Skeletal muscle satellite cell (primary cell): ENCODE data around the gene NHSL2. TPM values are rescaled to one million over a fixed set of nuclear protein-coding genes. Genes with fewer than 3 reads are reported as not detected.

Source experiments
- H3K27me3 ChIP-seq: 2 replicates; pipeline ENCODE4 v1.7.0; 2013; ENCODE audit warnings: low read length; ENCODE audit not compliant: control insufficient read depth, insufficient read depth
- H3K36me3 ChIP-seq: 2 replicates; pipeline ENCODE4 v1.7.0; 2013; ENCODE audit warnings: mild to moderate bottlenecking, control low read depth, low read length; ENCODE audit not compliant: insufficient read depth
- H3K4me1 ChIP-seq: 2 replicates; pipeline ENCODE4 v1.7.0; 2013; ENCODE audit warnings: low read length; ENCODE audit not compliant: control insufficient read depth, insufficient read depth
- H3K4me2 ChIP-seq: 2 replicates; pipeline ENCODE4 v1.7.0; 2013; ENCODE audit warnings: mild to moderate bottlenecking, low read length
- H3K4me3 ChIP-seq: 2 replicates; pipeline ENCODE4 v1.7.0; 2013; ENCODE audit warnings: low read length
- H3K9ac ChIP-seq: 2 replicates; pipeline ENCODE4 v1.7.0; 2013; ENCODE audit warnings: mild to moderate bottlenecking, low read depth, low read length, moderate library complexity
- H3K9me3 ChIP-seq: replicated peaks from 2 replicates; pipeline ENCODE4 v1.7.0; 2013; ENCODE audit warnings: mild to moderate bottlenecking, control low read depth, low read length
- small RNA-seq: library from RNA; depleted of rRNA; stranded (forward); fragments of <200 nt; gene quantifications from one replicate; pipeline ENCODE3, GENCODE V24; 2012

Gene NHSL2

DNA sequence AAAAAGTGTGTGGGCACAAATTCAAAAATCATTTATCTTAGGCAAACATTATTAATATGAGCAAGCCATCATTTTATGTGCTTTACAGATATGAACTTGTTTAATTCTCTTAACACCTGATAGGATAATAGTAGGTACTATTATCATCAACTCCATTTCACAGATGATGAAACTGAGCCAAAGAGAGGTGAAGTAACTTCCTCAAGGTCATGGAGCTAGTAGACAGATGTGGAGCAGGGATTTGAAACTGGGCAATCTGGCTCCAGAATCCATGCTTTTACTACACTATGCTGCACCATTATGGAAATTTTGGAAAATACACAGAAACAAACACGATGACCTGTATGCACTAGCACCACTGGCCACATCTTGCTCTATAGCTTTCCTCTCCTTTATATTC, 269.9 kb downstream of the NHSL2 start:
- peak overlapping the region; percentile 76 for H3K4me2 ChIP-seq
- H3K27me3 ChIP-seq, result no peaks in the 10 kb centered on the region
- peak overlapping the region; percentile 90 for H3K4me3 ChIP-seq
- H3K4me1 ChIP-seq, result peaks cover 12% of the 10 kb centered on the region
- H3K9ac ChIP-seq, result peak overlapping the region; percentile 92
- H3K9me3 ChIP-seq, result no peaks in the 10 kb centered on the region
- H3K36me3 ChIP-seq, result no peaks in the 10 kb centered on the region

DNA sequence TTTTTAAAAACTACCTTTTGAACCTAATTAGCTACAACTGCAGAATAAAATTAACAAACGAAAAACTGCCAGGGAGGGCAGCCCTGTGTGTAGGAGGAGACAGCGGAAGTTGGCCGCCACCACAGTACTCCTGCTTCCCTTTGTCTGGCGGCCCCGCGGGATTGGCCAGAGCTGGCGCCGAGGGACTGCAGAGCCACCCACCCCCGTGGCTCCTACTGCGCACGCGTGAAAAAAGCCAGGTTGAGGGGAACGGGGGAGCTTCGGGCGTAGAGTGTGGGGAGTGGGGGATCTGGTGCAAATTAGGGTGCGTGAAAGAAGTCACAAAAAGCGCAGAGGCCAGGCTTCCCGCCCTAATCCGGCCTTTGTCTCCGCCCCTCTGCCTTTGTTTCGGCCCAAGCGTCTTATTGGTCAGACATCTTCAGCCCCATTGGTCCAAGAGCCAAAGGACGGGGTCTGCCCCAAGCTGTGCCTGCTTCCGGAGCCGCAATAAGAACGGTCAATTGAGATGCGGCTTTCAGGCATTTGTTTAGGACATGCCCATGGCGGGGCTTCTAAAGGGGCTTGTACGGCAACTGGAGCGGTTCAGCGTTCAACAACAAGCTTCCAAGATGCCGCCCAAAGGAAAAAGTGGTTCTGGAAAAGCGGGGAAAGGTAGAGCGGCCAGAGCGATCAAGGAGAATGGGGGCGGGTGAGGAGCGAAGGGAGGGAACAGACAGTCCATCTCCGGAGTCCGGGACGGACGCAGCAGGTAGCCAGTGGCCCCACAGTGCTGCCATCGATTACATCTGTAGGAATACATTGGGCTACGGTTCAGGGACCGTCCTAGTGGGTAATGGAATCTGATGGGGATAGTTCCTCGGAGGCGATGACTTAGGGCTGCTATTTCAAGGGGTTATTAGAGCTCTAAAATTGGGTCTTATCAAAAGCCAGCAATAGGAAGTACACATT, 270.8 kb downstream of the NHSL2 start, which contains the start of gene PIN4:
Gene PIN4, plus strand, starts transcription at position 580 of the 948 bp plus-strand sequence. Its CDS starts 29 bp downstream, at position 609.
- no peaks in the 10 kb centered on the region for H3K27me3 ChIP-seq
- no peaks in the 10 kb centered on the region for H3K36me3 ChIP-seq
- peak within 1 kb of the TSS; percentile 92 for H3K9ac ChIP-seq
- H3K4me2 ChIP-seq, result peak within 1 kb of the TSS; percentile 76
- peaks cover 12% of the 10 kb centered on the region for H3K4me1 ChIP-seq
- no peaks in the 10 kb centered on the region for H3K9me3 ChIP-seq
- H3K4me3 ChIP-seq, result peak within 1 kb of the TSS; percentile 90

DNA sequence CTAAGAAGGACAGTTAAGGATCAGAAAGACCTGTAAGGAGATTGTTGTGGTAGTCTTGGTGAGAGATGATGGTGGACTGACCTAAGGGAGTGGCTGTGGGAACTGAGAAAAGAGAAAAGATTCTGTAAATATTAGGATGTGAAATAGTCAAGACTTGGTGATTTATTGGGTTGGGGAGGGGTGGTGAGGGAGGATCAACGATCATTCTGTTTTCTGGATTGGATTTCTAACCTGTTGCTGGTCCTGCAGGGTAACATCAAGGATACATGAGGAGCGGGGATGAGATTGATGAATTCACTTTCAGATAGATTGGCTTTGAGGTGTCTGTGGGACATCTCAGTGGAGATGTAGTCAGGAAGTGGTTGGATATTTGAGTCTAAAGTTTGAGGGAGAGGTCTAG, 272.3 kb downstream of the NHSL2 start:
- Histone ChIP-seq H3K4me3 (peak overlapping the region; percentile 90), H3K4me1 (peaks cover 12% of the 10 kb centered on the region), H3K27me3 (no peaks in the 10 kb centered on the region), H3K9me3 (no peaks in the 10 kb centered on the region), H3K36me3 (peaks cover 3% of the 10 kb centered on the region), H3K9ac (no peak overlapping the region), H3K4me2 (peak overlapping the region; percentile 74)

DNA sequence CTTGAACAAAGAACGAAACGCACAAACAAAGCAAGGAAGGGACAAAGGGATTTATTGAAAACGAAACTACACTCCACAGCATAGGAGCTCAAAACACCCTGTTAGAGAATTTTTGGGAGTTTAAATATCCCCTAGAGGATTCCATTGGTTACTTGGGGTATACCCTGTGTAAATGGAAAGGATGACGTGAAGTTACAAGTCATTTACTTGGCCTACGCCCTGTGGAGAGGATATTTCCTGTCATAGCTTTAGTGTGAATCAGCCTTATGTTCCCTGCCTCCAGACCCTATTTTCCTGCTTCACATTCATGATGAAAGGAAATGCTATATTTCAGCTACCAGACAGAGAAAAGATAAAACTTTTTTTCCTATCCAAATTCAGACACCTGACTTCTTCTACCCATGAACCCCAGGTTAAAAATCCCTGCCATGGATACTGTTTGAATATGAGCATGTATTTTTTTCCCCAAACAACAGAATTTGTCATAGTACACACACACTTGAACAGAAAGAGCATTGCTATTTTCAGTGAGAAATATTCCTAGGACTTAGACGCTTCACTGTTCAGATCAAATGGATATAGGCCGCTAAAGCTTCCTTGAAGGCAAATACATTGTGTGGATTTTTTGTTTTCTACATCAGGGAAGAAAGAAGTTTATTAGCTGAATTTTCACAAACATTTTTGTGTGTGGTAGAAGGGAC, 291.3 kb downstream of the NHSL2 start:
- Histone ChIP-seq H3K9me3 (no peaks in the 10 kb centered on the region), H3K4me3 (peak overlapping the region; percentile 49), H3K36me3 (peaks cover 8% of the 10 kb centered on the region), H3K4me1 (peaks cover 19% of the 10 kb centered on the region), H3K9ac (peak overlapping the region; percentile 72), H3K4me2 (peak overlapping the region; percentile 65), H3K27me3 (no peaks in the 10 kb centered on the region)

Small RNA genes lying within 50 kb of the gene (small RNA-seq; reads per million reads assigned to genes)
- gene RNU6-1078P, result not detected
